Measurements from ENCODE around the gene TOMM20. TPM values are rescaled to one million over a fixed set of nuclear protein-coding genes. Genes with fewer than 3 reads are reported as not detected.

TOMM20 gene
- total and polyA plus RNA-seq, 2 donors (not counting 1 experiment from before 2014, with no cell fraction given), result 25.0 to 77.3 TPM

GRCh38 chr1:235093696-235094592, 34.7 kb downstream of the TOMM20 start:
- Histone ChIP-seq H3K4me3 (ENCODE audit: control extremely low read depth in 1 of 5, extremely low read depth in 1 of 5, insufficient read depth in 1 of 5, low read depth in 2 of 5, low read length in 4 of 5) (no peak overlapping the region), H3K9me3 (ENCODE audit: control extremely low read depth in 1 of 3, control insufficient read depth in 2 of 3, insufficient read depth in 1 of 3, low read length in 2 of 3) (no peaks in the 10 kb centered on the region), H3K4me1 (ENCODE audit: control insufficient read depth in 2 of 2, insufficient read depth in 2 of 2, low read length in 2 of 2) (peaks cover 0 to 7% of the 10 kb centered on the region in 2 donors), H3K27ac (ENCODE audit: low read length in 2 of 2) (no peak overlapping the region), H3K27me3 (replicated peaks in 1 of 4; ENCODE audit: control extremely low read depth in 1 of 4, control insufficient read depth in 3 of 4, insufficient read depth in 4 of 4, low read length in 3 of 4) (no peaks in the 10 kb centered on the region), H2AFZ (ENCODE audit: insufficient read depth, low read depth, low read length, poor library complexity, severe bottlenecking) (no peak overlapping the region), H3K9ac (ENCODE audit: low read length) (no peak overlapping the region), H4K20me1 (ENCODE audit: control insufficient read depth, insufficient read depth, low read length, poor library complexity, severe bottlenecking) (no peaks in the 10 kb centered on the region), H3K79me2 (ENCODE audit: control insufficient read depth, insufficient read depth, low read length) (no peaks in the 10 kb centered on the region), H3K36me3 (replicated peaks in 1 of 2; ENCODE audit: control extremely low read depth in 1 of 2, control insufficient read depth in 1 of 2, extremely low read depth in 1 of 2, insufficient read depth in 2 of 2, low read length in 1 of 2) (no peaks in the 10 kb centered on the region), H3K4me2 (replicated peaks; ENCODE audit: low read depth, low read length, poor library complexity, severe bottlenecking) (no peak overlapping the region)
- Mint-ChIP-seq H3K4me1 (peaks cover 5% of the 10 kb centered on the region), H3K4me3 (no peak overlapping the region), H3K27me3 (peaks cover 5% of the 10 kb centered on the region), H3K27ac (peak overlapping the region; percentile 2), H3K9me3 (ENCODE audit: insufficient read depth) (no peaks in the 10 kb centered on the region)
- intact Hi-C loops (cut with micrococcal nuclease), result loop anchor here (1.0 kb wide), 2 partner anchors 10 to 321 kb away; no protein-coding TSS in a partner anchor
- TF ChIP-seq CTCF (IDR thresholded peaks at IDR 0.05) (peak; percentile 98), EZH2 (IDR thresholded peaks at IDR 0.05; ENCODE audit: borderline replicate concordance, insufficient read depth, low read depth, low read length, poor library complexity, severe bottlenecking) (no peak)
- 32% methylated on average over 23 of the region's 24 CpGs for WGBS (ENCODE audit: insufficient coverage)
- DNase-seq (peak; percentile 84), ATAC-seq (ENCODE audit: low read depth) (peak; percentile 99)
- POLR2A ChIA-PET, result no interaction called here
- CTCF ChIA-PET, result interaction anchor here (0.8 to 5.5 kb wide), 16 partner anchors 9 to 690 kb away, joined by 3 to 35 read pairs (median 3); no protein-coding TSS in a partner anchor

Data from B cell (primary cell).